ENCODE data around the gene LIN37. TPM values are rescaled to one million over a fixed set of nuclear protein-coding genes. Genes with fewer than 3 reads are reported as not detected.
"Not testable (repeated sequence)": the region's sequence is repeated elsewhere in the genome, so short reads cannot be mapped to it uniquely, and the experiment has no call there.

Gene LIN37
- total RNA-seq, 4 donors from 2014 or later, result 5.7 to 13.4 (median 9.5) TPM

DNA sequence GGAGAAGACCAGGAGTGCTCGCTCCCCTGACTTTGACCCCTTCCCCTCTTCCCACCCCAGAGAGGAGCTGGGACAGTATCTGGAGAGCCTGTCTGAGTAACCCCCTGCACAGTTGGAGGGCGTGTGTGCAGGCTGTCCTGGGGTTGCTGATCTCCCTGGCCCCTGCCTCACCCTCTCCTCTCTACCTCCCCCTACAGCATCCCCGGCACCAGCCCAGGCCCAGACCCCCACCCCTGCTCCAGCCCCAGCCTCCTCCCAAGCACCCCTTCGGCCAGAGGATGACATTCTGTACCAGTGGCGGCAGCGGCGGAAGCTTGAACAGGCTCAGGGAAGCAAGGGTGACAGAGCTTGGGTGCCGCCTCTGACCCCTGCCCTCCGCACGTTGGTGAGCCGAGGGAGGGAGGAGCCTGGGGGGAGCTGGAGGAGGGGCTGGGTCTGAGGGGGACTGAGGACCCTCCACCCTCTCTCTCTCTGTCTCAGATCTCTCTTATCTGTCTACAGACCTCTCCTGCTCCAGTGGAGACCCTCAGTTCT is 18.3 kb downstream of the LIN37 start:
- no peak overlapping the region for H3K27ac ChIP-seq
- 75 to 79% methylated on average over 3 to 5 of the region's 11 CpGs for WGBS, 2 donors
- no peak for DNase-seq
- peaks cover 0 to 77% (median 0%) of the 10 kb centered on the region in 3 donors for H3K36me3 ChIP-seq
- no peak overlapping the region for H3K4me3 ChIP-seq
- H3K9me3 ChIP-seq, result no peaks in the 10 kb centered on the region
- H3K27me3 ChIP-seq, result no peaks in the 10 kb centered on the region
- TF ChIP-seq, protein P1, sequence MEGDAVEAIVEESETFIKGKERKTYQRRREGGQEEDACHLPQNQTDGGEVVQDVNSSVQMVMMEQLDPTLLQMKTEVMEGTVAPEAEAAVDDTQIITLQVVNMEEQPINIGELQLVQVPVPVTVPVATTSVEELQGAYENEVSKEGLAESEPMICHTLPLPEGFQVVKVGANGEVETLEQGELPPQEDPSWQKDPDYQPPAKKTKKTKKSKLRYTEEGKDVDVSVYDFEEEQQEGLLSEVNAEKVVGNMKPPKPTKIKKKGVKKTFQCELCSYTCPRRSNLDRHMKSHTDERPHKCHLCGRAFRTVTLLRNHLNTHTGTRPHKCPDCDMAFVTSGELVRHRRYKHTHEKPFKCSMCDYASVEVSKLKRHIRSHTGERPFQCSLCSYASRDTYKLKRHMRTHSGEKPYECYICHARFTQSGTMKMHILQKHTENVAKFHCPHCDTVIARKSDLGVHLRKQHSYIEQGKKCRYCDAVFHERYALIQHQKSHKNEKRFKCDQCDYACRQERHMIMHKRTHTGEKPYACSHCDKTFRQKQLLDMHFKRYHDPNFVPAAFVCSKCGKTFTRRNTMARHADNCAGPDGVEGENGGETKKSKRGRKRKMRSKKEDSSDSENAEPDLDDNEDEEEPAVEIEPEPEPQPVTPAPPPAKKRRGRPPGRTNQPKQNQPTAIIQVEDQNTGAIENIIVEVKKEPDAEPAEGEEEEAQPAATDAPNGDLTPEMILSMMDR (IDR thresholded peaks at IDR 0.05), result no peak
- no peak for TF ChIP-seq POLR2A (IDR thresholded peaks at IDR 0.05)
- intact Hi-C loops (cut with DNase I), result loop anchor here (10.0 kb wide), 1 partner anchor 168 kb away; the partner anchor contains the start of gene LRFN3
- H3K4me1 ChIP-seq, result no peaks in the 10 kb centered on the region

DNA sequence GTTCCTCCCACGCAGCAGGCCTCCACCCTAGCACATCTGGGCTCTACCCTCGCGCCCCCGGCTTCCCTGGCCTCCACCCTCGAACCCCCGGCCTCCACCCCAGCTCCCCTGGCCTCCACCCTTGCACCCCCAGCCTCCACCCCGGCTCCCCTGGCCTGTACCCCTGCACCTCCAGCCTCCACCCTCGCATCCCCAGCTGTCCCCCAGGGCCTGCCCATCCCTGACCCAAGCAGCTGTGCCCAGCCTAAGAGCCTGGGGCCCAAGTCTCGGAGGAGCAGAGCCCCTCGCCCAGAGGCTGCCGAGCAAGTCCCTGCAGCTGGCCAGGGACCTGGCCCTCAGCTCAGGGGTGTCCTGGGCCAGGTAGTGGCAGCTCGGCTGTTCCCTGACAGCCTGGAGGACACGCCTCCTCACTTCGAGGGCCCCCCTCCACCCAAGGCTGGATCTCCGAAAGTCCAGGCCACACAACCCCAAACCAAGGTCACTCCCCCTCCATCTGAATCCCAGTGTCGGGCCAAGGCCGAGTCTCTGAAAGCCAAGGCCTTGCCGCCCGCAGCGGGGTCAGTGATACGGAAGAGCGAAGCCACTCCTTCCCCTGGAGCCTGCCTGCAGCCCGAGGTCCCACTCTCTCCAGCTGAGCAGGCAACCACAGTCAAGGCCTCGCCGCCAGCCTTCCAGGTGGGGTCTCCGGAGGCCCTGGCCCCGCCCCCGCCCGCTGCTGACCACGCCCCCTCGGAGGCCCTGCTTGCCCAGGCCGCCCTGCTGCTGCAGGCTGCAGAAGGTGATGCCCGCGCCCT is 19.1 kb downstream of the LIN37 start:
- Histone ChIP-seq H3K4me3 (no peak overlapping the region), H3K27ac (no peak overlapping the region), H3K9me3 (no peaks in the 10 kb centered on the region), H3K27me3 (no peaks in the 10 kb centered on the region), H3K36me3 (peaks cover 0 to 69% (median 0%) of the 10 kb centered on the region in 3 donors), H3K4me1 (peaks cover 0 to 2% (median 0%) of the 10 kb centered on the region in 3 donors)
- no peak for DNase-seq
- TF ChIP-seq, protein P1 (IDR thresholded peaks at IDR 0.05), result no peak
- no peak for TF ChIP-seq POLR2A (IDR thresholded peaks at IDR 0.05)
- WGBS, 2 donors, result 82 to 93% methylated on average over 3 to 12 of the region's 34 CpGs
- intact Hi-C loops (cut with DNase I), result loop anchor here (10.0 kb wide), 1 partner anchor 167 kb away; the partner anchor contains the start of gene LRFN3

DNA sequence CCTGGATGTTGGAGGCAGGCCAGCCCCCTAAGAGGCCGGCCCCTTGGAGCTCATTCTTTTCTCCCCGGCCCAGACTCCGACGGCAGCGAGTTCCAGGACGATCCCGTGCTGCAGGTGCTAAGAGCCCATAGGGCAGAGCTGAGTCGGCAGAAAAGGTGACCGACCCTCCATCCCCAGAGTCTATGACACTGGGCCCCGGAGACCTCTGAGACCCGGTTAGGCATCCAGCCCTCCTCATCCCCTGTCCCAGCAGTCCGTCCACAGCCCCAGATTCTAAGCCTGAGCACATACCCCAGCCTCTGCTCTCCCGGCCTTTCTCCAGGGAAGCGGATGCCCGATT is 19.7 kb downstream of the LIN37 start:
- Histone ChIP-seq H3K9me3 (no peaks in the 10 kb centered on the region), H3K27me3 (no peaks in the 10 kb centered on the region), H3K36me3 (peaks cover 0 to 64% (median 0%) of the 10 kb centered on the region in 3 donors), H3K4me3 (no peak overlapping the region), H3K27ac (no peak overlapping the region), H3K4me1 (peaks cover 0 to 8% (median 0%) of the 10 kb centered on the region in 3 donors)
- intact Hi-C loops (cut with DNase I), result loop anchor here (10.0 kb wide), 1 partner anchor 167 kb away; the partner anchor contains the start of gene LRFN3
- DNase-seq, result no peak
- TF ChIP-seq, protein P1 (IDR thresholded peaks at IDR 0.05), result no peak
- TF ChIP-seq POLR2A (IDR thresholded peaks at IDR 0.05), result no peak
- WGBS, 2 donors, result 74 to 89% methylated on average over 3 to 6 of the region's 15 CpGs

- H3K9me3 ChIP-seq; intact Hi-C loops (cut with DNase I); DNase-seq; H3K4me3 ChIP-seq; H3K27me3 ChIP-seq; H3K27ac ChIP-seq: not testable (repeated sequence)
- Histone ChIP-seq H3K36me3 (peaks cover 0 to 21% (median 0%) of the 10 kb centered on the region in 3 donors), H3K4me1 (peaks cover 10 to 31% (median 13%) of the 10 kb centered on the region in 3 donors)
- 73 to 91% methylated on average over 3 to 4 of the region's 5 CpGs for WGBS, 2 donors
Measured at GRCh38 chr19:35772362-35772761, 24.0 kb downstream of the LIN37 start.

- Histone ChIP-seq H3K9me3 (no peaks in the 10 kb centered on the region), H3K27me3 (no peaks in the 10 kb centered on the region), H3K4me3 (no peak overlapping the region), H3K36me3 (peaks cover 0 to 20% (median 0%) of the 10 kb centered on the region in 3 donors), H3K27ac (no peak overlapping the region), H3K4me1 (peaks cover 10 to 31% (median 13%) of the 10 kb centered on the region in 3 donors)
- intact Hi-C loops (cut with DNase I), result no loop called here
- no peak for TF ChIP-seq POLR2A (IDR thresholded peaks at IDR 0.05)
- TF ChIP-seq, protein P1 (IDR thresholded peaks at IDR 0.05), result no peak
- 50 to 55% methylated on average over 9 of the region's 9 CpGs for WGBS, 2 donors
- DNase-seq, result no peak
Measured at GRCh38 chr19:35773020-35773806, 24.8 kb downstream of the LIN37 start.
